Activated T-helper 17 cell treated with anti-CD3 and anti-CD28 coated beads, Interleukin-2, amount 50 U/mL, for 72 hours (primary cell): Measurements from ENCODE around the gene KRTAP5-5. TPM values are rescaled to one million over a fixed set of nuclear protein-coding genes. Genes with fewer than 3 reads are reported as not detected.
A peak's percentile ranks its signal among the peaks of the same experiment; 100 is the strongest.
"Not testable (repeated sequence)": the region's sequence is repeated elsewhere in the genome, so short reads cannot be mapped to it uniquely, and the experiment has no call there.

Experiments used
- ATAC-seq: fragments of 150-1000 bp; cut with Tn5 transposase; replicated peaks from 2 replicates; pipeline ENCODE4 v1.10.0; 2021; ENCODE audit warnings: mild to moderate bottlenecking, moderate library complexity
- H3K27ac Mint-ChIP-seq: one replicate; pipeline ENCODE4 v1.8.0; 2022; ENCODE audit warnings: mixed read lengths
- H3K27me3 Mint-ChIP-seq: one replicate; pipeline ENCODE4 v1.8.0; 2022; ENCODE audit warnings: mixed read lengths
- H3K36me3 Mint-ChIP-seq: one replicate; pipeline ENCODE4 v1.8.0; 2022; ENCODE audit warnings: low read depth, mild to moderate bottlenecking, mixed read lengths
- H3K4me1 Mint-ChIP-seq: one replicate; pipeline ENCODE4 v1.8.0; 2022; ENCODE audit warnings: mixed read lengths
- H3K4me3 Mint-ChIP-seq: one replicate; pipeline ENCODE4 v1.8.0; 2022; ENCODE audit warnings: mild to moderate bottlenecking, mixed read lengths
- H3K9me3 Mint-ChIP-seq: one replicate; pipeline ENCODE4 v1.8.0; 2022; ENCODE audit warnings: mixed read lengths
- total RNA-seq, 2 donors: library from RNA; stranded (reverse); gene quantifications; one replicate each; pipeline ENCODE4 v1.2.3, GENCODE V29; 2022

KRTAP5-5 gene
- total RNA-seq, 2 donors from 2014 or later: not detected

- Mint-ChIP-seq H3K36me3 (no peaks in the 10 kb centered on the region), H3K4me1 (no peaks in the 10 kb centered on the region), H3K27me3 (peaks cover 12% of the 10 kb centered on the region), H3K27ac (no peak overlapping the region), H3K4me3 (no peak overlapping the region), H3K9me3 (no peaks in the 10 kb centered on the region)
- no peak for ATAC-seq
Measured at GRCh38 chr11:1667906-1668305, 38.3 kb downstream of the KRTAP5-5 start.

DNA sequence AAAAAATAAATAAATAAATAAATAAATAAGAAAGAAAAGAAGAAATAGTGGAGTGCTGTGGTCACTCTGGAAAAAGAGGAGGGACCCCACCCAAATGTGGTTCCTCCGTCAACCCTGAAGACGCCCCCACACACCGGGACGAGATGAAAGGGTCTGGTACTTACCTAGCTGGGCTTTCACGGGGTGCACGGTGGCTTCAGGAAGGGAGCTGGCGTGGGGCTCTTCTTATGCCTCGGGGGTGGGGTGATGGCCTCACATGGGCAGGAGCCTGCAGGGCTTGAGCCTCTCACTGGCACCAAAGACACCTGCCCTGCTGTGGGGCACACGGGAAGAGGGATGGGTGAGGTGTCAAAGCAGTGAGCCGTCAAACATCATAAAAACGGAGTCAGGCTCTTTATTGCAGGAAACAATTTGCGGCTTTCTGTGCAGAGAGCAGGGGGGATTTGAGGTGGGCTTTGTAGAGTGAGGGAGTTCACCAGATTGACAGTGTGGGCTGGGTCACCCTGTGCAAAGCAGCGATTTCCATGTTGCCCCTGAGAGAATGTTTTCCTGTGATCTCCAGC, 39.4 kb downstream of the KRTAP5-5 start:
- ATAC-seq: no peak
- Mint-ChIP-seq H3K36me3 (no peaks in the 10 kb centered on the region), H3K4me1 (no peaks in the 10 kb centered on the region), H3K27me3 (peaks cover 19% of the 10 kb centered on the region), H3K4me3 (no peak overlapping the region), H3K27ac (no peak overlapping the region), H3K9me3 (no peaks in the 10 kb centered on the region)

GRCh38 chr11:1669546-1670218, 40.1 kb downstream of the KRTAP5-5 start:
- Mint-ChIP-seq H3K36me3 (no peaks in the 10 kb centered on the region), H3K27me3 (peaks cover 19% of the 10 kb centered on the region), H3K4me1 (no peaks in the 10 kb centered on the region), H3K4me3 (no peak overlapping the region), H3K27ac (no peak overlapping the region), H3K9me3 (no peaks in the 10 kb centered on the region)
- no peak for ATAC-seq

DNA sequence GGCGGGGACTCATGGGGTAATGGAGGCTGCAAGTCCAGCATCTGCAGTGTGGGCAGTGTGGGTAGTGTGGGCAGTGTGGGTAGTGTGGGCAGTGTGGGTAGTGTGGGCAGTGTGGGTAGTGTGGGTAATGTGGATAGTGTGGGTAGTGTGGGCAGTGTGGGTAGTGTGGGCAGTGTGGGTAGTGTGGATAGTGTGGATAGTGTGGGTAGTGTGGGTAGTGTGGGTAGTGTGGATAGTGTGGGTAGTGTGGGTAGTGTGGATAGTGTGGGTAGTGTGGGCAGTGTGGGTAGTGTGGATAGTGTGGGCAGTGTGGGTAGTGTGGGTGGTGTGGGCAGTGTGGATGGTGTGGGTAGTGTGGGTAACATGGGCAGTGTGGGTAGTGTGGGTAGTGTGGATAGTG, 40.9 kb downstream of the KRTAP5-5 start:
- H3K27me3 Mint-ChIP-seq: peaks cover 24% of the 10 kb centered on the region
- ATAC-seq: not testable (repeated sequence)

DNA sequence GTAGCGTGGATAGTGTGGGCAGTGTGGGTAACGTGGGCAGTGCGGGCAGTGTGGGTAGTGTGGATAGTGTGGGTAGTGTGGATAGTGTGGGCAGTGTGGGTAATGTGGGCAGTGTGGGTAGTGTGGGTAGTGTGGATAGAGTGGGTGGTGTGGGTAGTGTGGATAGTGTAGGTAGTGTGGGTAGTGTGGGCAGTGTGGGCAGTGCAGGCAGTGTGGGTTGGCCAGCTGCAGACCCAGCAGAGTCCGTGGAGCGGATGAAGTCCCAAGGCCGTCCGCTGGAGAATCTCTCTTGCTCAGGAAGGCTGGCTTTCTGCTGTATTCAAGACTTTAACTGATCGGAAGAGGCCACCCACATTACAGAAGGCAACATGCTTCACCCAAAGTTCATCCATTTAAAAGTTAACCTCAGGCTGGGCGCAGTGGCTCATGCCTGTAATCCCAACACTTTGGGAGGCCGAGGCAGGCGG, 41.4 kb downstream of the KRTAP5-5 start:
- H3K4me3 Mint-ChIP-seq: no peak overlapping the region
- no peaks in the 10 kb centered on the region for H3K9me3 Mint-ChIP-seq
- ATAC-seq: no peak
- H3K4me1 Mint-ChIP-seq: no peaks in the 10 kb centered on the region
- no peaks in the 10 kb centered on the region for H3K36me3 Mint-ChIP-seq
- H3K27me3 Mint-ChIP-seq: peaks cover 27% of the 10 kb centered on the region
- H3K27ac Mint-ChIP-seq: peak overlapping the region; percentile 38

More for the DNA sequence above, 40.9 kb downstream of the KRTAP5-5 start:
- not testable (repeated sequence) for H3K36me3 Mint-ChIP-seq, H3K4me1 Mint-ChIP-seq, H3K4me3 Mint-ChIP-seq, H3K9me3 Mint-ChIP-seq
- H3K27ac Mint-ChIP-seq: peak overlapping the region; percentile 38

DNA sequence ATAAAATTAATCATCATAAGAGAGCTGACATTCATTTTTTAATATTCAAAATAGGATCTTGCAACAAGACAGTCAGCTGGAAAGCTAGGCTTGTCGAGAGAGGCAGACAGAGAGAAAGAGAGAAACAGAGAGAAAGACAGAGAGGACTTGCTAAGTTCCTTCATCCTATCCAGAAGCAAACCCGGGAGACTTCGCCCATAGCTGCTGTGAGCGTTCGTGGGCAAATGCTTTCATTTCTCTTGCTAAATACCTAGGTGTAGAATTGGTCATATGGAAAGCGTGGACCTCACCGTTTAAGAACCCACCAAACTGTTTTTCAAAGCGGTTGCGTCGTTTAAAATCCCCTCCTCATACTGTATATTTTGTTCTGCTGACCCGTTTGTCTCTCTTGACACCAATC, 42.1 kb downstream of the KRTAP5-5 start:
- Mint-ChIP-seq H3K27me3 (peaks cover 29% of the 10 kb centered on the region), H3K36me3 (no peaks in the 10 kb centered on the region), H3K4me3 (no peak overlapping the region), H3K27ac (no peak overlapping the region), H3K4me1 (no peaks in the 10 kb centered on the region), H3K9me3 (no peaks in the 10 kb centered on the region)
- no peak for ATAC-seq

DNA sequence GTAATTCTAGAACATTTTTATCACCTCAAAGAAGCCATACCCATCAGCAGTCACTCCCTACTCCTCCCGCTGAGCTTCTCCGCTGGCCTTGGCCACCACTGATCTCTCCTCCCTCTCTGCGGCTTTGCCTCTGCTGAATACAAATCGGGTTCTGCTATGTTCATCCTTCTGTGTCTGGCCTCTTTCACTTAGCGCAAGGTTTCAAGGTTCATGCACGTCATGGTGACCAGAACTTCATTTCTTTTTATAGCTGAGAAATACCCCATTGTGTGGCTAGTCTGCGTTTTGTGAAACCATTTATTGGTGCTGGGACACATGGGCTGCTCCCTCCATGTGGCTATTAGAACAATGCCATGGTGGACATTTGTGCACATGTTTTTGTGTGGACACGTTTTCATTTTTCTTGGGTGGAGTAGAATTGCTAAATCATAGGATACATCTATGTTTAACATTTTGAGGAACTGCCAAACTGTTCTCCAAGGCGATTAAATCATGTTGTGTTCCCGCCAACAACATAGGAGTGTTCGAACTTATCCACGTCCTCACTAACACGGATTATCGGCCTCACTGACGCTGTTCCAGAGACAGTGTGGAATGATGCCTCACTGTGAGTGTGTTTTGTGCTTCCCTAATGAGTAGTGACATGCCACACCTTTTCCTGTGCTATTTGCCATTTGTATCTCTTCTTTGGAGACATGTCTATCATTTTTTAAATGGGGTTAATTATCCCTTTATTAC, 43.2 kb downstream of the KRTAP5-5 start:
- Mint-ChIP-seq H3K4me3 (no peak overlapping the region), H3K27me3 (peaks cover 34% of the 10 kb centered on the region), H3K27ac (no peak overlapping the region), H3K4me1 (no peaks in the 10 kb centered on the region), H3K36me3 (no peaks in the 10 kb centered on the region), H3K9me3 (no peaks in the 10 kb centered on the region)
- ATAC-seq: no peak

DNA sequence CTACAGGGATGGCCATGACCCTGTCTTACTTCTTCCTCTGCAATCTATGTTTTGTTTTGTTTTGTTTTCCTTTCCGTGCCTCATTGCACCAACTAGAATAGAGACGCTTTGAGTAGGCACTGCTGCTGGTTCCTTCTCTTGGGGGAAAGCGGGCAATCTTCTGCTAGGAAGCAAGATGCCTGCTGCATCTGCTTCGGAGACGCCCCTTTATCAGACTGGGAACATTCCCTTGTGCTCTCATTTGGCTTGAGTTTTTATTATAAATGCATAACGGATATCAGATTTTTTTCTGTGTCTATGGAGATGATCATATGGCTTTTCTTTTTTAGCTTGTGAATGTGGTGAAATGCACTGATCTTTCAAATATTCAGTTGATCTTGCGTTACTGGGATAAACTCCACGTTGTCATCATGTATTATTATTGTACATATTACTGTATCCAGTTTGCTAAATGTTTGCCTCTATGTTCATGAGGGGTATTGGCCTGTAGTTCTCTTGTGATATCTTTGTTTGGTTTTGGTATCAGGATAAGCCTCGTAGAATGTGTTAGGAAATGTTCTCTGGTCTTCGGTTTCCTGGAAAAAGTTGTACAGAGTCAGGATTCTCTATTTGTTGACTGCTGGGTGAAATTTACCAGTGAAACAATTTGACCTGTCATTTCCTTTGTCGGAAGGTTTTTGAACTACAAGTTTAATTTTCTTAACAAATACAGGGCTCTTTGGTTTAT, 44.0 kb downstream of the KRTAP5-5 start:
- no peaks in the 10 kb centered on the region for H3K4me1 Mint-ChIP-seq
- peaks cover 34% of the 10 kb centered on the region for H3K27me3 Mint-ChIP-seq
- H3K4me3 Mint-ChIP-seq: no peak overlapping the region
- H3K36me3 Mint-ChIP-seq: no peaks in the 10 kb centered on the region
- no peak for ATAC-seq
- no peak overlapping the region for H3K27ac Mint-ChIP-seq
- no peaks in the 10 kb centered on the region for H3K9me3 Mint-ChIP-seq

DNA sequence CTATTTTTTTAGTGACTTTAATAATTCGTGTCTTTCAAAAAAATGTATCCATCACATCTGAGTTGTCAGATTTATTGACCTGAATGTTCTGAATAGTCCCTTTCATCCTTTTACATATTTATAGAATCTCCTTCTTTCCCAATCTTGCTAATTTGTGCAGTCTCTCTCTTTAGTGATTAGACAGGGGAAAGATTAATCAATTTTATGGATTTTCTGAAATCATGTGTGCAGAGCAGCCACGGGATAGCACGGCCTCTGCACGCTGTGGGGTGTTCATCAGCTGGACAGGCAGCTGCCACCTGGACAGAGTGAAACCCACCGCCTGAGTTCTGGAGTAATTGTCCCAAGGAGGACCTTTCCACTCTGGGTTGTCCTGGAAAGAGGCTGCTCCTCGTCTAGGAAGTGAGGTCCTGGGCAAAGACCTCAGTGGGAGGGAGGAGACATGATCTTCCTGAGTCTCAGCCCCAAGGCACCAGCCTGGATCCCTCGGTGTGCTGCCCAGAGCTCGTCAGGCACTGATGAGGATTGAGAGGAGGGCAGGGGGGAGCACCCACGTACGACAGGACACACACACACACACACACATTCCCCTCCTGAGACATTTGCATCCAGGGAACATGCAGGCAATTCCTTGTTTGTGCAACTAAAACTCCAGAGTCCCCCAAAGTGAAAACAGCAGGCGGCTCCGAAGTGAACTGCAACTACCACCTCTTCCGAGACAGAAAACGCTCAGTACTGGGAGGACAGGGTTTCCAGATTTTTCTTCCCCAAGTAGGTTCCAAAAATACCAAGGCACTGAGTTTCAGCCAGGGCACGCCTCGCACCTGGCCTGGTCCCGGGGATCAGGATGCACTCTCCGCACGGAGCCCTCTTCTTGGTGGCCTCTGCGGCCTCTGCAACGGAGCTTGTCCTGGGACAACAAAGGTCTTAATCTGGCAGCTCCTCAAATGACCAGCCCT, 44.9 kb downstream of the KRTAP5-5 start:
- no peak overlapping the region for H3K27ac Mint-ChIP-seq
- H3K4me3 Mint-ChIP-seq: no peak overlapping the region
- no peaks in the 10 kb centered on the region for H3K36me3 Mint-ChIP-seq
- no peaks in the 10 kb centered on the region for H3K4me1 Mint-ChIP-seq
- no peak for ATAC-seq
- H3K9me3 Mint-ChIP-seq: no peaks in the 10 kb centered on the region
- peaks cover 34% of the 10 kb centered on the region for H3K27me3 Mint-ChIP-seq

DNA sequence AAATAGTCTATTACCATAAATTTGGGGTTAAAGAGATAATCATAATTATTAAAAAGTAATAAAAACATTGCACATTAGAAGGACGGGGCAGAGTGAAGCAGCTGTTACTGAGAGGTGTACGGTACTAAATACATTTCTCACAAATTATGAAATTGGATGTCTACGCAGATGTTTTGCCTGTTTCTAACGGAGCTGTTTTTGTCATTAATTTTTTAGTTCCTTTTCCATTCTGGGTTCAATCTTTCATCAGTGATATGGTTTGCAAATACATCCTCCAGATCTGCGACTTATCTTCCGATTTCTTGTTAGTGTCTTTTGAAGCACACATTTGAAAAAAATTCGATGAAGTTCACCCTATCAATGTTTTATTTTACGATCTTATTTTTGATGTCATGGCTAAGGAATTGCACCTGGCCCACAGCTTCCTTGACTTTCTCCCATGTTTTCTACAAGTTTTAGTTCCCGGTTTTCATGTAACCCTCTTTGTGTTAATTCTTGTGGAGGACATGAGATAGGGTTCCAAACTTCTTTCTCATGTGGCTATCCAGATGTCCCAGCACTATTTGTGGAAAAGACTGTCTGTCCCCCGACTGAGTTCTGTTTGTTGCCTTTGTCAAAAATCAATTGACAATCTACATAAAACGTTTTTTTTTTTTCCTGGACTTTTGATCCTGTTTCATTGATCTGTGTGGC, 46.1 kb downstream of the KRTAP5-5 start:
- Mint-ChIP-seq H3K27ac (no peak overlapping the region), H3K4me3 (no peak overlapping the region), H3K9me3 (no peaks in the 10 kb centered on the region), H3K27me3 (peaks cover 38% of the 10 kb centered on the region), H3K4me1 (no peaks in the 10 kb centered on the region), H3K36me3 (no peaks in the 10 kb centered on the region)
- no peak for ATAC-seq

GRCh38 chr11:1676229-1676740, 46.7 kb downstream of the KRTAP5-5 start:
- Mint-ChIP-seq H3K27me3 (peaks cover 38% of the 10 kb centered on the region), H3K36me3 (no peaks in the 10 kb centered on the region)
- no peak for ATAC-seq

DNA sequence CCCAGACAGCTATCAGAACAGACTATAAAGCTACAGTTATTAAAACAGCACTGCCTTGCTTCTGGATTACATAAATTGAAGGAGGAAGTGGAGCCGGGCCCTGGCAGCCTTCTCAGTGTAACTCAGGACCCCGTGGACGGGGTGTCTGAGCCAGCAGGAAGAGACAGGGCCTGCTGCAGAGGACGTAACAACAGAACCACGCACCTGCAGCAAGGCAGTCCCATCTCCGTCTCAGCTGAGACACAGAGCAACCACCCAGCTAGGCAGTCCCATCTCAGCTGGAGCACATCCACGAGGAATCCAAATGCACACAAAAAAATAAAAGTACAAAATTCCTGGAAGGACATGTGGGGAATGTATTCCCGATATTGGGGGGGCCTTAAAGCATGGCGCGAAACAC, 50.3 kb downstream of the KRTAP5-5 start:
- Mint-ChIP-seq H3K27me3 (peaks cover 26% of the 10 kb centered on the region), H3K4me1 (no peaks in the 10 kb centered on the region), H3K27ac (no peak overlapping the region), H3K4me3 (no peak overlapping the region), H3K36me3 (no peaks in the 10 kb centered on the region), H3K9me3 (no peaks in the 10 kb centered on the region)
- ATAC-seq: no peak

More at GRCh38 chr11:1676229-1676740, 46.7 kb downstream of the KRTAP5-5 start:
- Mint-ChIP-seq H3K4me1 (no peaks in the 10 kb centered on the region), H3K4me3 (no peak overlapping the region), H3K9me3 (no peaks in the 10 kb centered on the region), H3K27ac (no peak overlapping the region)
